Hematopoietic multipotent progenitor cell treated with erythropoietin and hydrocortisone succinate and interleukin-3 and kit ligand, for 8 days (in vitro differentiated cells): ENCODE measurements around the gene ASIC4.

ENCODE experiments used
- DNase-seq: peaks from one replicate; pipeline ENCODE4 v3.0.0-alpha.2; 2015

The ASIC4 gene

DNA sequence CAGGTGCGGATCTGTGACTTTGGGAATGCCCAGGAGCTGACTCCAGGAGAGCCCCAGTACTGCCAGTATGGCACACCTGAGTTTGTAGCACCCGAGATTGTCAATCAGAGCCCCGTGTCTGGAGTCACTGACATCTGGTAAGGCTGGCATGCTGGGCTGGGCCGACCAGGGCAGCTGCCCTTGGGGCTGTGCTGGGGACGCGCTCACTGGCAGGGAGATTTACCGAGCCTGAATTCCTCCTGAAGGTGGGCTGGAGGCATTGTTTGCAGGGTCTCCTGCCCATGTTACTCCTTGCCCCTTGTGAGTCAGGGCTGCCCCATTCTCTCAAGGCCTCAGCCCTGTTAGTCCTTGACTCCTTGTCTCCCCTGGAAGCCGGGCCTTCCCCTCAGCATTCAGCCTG is 34.3 kb upstream of the ASIC4 start:
- no peak for DNase-seq

DNA sequence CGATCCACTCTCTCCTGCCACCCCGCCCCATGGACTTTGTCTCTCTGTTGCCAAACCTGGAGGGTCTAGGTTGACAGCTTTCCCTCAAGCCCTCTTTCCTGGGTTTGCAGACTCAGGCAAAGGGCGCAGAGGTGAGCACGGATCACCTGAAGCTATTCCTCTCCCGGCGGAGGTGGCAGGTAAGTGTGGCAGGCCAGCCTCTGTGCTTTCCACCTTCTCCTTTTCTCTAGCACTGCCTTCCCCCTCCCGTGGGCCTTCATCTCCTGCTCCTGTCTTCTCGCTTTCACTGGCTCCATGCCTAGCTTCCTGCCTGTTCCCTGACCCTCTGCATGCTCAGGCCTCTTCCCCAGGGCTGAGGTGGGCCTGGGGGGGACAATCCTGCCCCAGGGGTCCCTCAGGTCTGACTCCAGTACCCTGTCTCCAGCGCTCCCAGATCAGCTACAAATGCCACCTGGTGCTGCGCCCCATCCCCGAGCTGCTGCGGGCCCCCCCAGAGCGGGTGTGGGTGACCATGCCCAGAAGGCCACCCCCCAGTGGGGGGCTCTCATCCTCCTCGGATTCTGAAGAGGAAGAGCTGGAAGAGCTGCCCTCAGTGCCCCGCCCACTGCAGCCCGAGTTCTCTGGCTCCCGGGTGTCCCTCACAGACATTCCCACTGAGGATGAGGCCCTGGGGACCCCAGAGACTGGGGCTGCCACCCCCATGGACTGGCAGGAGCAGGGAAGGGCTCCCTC is 31.4 kb upstream of the ASIC4 start:
- no peak for DNase-seq

- DNase-seq, result no peak
Measured at GRCh38 chr2:219483451-219484342, 30.6 kb upstream of the ASIC4 start.

DNA sequence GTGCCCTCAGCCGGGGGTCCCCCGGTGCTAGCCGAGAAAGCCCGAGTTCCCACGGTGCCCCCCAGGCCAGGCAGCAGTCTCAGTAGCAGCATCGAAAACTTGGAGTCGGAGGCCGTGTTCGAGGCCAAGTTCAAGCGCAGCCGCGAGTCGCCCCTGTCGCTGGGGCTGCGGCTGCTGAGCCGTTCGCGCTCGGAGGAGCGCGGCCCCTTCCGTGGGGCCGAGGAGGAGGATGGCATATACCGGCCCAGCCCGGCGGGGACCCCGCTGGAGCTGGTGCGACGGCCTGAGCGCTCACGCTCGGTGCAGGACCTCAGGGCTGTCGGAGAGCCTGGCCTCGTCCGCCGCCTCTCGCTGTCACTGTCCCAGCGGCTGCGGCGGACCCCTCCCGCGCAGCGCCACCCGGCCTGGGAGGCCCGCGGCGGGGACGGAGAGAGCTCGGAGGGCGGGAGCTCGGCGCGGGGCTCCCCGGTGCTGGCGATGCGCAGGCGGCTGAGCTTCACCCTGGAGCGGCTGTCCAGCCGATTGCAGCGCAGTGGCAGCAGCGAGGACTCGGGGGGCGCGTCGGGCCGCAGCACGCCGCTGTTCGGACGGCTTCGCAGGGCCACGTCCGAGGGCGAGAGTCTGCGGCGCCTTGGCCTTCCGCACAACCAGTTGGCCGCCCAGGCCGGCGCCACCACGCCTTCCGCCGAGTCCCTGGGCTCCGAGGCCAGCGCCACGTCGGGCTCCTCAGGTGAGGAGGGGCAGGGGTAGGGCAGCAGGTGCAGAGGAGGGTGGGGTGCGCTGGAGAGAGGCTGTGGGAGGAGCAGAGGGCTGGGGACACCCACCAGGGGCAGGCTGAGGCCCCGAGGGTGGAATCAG is 29.7 kb upstream of the ASIC4 start:
- DNase-seq, result no peak

DNA sequence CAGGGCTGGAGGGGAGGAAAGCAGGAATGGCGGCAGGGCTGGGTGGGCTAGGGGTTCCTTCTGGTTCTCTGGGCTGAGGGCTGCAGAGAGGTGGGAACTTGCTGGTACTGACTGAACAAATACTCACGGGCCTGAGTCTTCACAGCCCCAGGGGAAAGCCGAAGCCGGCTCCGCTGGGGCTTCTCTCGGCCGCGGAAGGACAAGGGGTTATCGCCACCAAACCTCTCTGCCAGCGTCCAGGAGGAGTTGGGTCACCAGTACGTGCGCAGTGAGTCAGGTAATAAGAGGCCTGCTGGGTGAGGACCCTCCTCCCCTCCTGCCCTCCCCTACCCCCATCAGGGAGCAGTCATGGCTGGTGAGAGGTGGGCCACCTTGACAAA is 29.1 kb upstream of the ASIC4 start:
- no peak for DNase-seq

- DNase-seq, result no peak
Measured at GRCh38 chr2:219486380-219486959, 27.8 kb upstream of the ASIC4 start.

GRCh38 chr2:219488149-219488843 is 26.0 kb upstream of the ASIC4 start:
- no peak for DNase-seq

DNA sequence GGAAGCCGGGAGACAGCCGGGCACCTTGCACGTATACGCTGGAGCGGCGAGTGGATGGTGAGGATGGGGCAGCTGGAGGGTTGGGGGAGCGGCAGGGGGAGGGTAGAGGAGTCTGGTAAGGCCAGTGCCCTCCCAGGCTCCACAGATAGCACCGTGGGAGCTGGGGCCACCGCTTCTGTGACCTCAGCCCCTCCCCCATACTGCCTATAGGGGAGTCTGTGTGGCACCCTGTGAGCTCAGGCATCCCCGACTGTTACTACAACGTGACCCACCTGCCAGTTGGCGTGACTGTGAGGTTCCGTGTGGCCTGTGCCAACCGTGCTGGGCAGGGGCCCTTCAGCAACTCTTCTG is 25.5 kb upstream of the ASIC4 start:
- no peak for DNase-seq

- DNase-seq, result no peak
Measured at GRCh38 chr2:219489315-219489714, 25.0 kb upstream of the ASIC4 start.

DNA sequence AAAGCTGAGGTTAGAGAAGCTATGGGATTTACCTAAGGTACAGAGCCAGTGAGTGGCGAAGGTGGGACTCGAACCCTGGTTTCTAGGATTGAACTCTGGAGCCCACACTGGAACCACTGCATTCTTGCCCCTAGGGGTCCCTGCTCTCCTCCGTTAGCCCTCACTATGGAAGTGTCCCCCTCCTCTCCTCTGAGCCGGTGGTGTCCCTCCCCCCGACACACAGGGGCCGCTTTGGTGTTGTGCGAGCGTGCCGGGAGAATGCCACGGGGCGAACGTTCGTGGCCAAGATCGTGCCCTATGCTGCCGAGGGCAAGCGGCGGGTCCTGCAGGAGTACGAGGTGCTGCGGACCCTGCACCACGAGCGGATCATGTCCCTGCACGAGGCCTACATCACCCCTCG is 24.1 kb upstream of the ASIC4 start:
- DNase-seq, result no peak

- no peak for DNase-seq
Measured at GRCh38 chr2:219490600-219491130, 23.6 kb upstream of the ASIC4 start.

GRCh38 chr2:219491278-219491963 is 22.9 kb upstream of the ASIC4 start:
- DNase-seq, result no peak

DNA sequence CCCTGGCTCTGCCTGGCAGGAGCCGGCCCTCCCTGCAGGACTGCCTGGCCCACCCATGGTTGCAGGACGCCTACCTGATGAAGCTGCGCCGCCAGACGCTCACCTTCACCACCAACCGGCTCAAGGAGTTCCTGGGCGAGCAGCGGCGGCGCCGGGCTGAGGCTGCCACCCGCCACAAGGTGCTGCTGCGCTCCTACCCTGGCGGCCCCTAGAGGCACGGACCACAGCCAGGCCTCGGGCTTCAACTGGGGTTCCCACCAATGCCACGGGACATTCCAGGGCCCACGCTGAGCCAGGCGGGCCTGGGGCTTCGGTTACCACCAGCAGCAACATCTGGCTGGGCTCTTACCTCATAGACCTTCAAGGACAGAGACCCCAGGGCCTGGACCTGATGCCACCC is 21.7 kb upstream of the ASIC4 start:
- DNase-seq, result no peak

DNA sequence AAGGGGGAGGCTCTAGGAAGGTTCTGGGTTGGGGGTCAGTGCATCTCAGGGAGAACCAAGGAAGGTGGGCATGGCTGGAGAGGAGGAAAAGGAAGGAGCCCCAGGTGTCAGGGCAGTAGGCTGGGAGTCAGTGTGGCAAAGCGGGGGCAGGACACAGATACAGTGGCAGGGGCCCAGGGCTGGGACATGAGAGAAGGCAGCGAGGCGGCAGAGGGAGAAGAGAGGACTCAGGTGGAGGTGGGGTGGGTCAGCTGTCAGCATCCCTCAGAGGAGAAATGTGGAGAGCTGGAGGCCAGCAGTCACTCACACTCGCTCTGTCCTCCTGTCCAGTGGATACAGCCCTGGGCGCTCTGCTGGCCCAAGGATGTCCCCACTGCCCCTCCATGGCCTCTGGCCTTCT is 21.2 kb upstream of the ASIC4 start:
- no peak for DNase-seq

- no peak for DNase-seq
Measured at GRCh38 chr2:219494952-219495530, 19.2 kb upstream of the ASIC4 start.

GRCh38 chr2:219495531-219496122 is 18.7 kb upstream of the ASIC4 start:
- DNase-seq, result peak; percentile 81

- DNase-seq, result no peak
Measured at GRCh38 chr2:219496247-219496824, 17.9 kb upstream of the ASIC4 start.

DNA sequence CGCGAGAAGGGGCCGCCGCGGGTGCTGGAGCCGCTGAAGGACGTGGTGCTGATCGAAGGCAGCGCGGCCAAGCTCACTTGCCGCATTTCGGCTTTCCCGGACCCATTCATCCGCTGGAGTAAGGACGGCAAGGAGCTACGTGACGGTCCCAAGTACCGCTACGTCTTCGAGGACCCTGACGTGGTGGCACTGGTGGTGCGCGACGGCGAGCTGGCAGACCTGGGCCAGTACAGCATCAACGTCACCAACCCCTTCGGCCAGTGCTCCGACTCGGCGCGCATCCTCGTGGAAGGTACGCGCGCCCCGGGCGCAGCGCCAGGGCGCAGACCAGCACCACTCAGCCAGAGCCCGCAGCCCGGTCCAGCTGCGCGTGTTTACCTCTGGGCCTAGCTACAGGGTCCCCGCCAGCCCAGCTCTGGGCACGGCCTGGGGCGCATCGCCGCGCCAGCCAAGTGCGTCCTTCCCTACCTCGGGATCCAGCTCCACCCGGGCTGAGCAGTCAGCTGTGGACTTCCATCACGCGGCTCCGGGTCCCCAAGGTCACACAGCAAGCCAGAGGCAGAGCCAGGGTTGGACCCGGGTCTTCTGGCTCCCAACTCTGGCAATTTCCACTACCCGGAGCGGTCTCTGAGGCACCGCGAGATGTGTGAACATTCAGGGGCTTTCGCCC is 17.3 kb upstream of the ASIC4 start:
- no peak for DNase-seq

GRCh38 chr2:219497495-219498279 is 16.6 kb upstream of the ASIC4 start:
- DNase-seq, result peak; percentile 35
